ENCODE results near the gene BCL3. TPM values are rescaled to one million over a fixed set of nuclear protein-coding genes. Genes with fewer than 3 reads are reported as not detected.

Gene BCL3
- total RNA-seq, 1 experiment from 2014 or later: 2.2 TPM

GRCh38 chr19:44795398-44795987 is 47.0 kb downstream of the BCL3 start:
- Mint-ChIP-seq H3K36me3 (ENCODE audit: insufficient read depth in 1 of 3, low read depth in 3 of 3) (peaks cover 28 to 73% (median 56%) of the 10 kb centered on the region in 3 experiments), H3K9me3 (no peaks in the 10 kb centered on the region), H3K27me3 (ENCODE audit: low read depth) (no peaks in the 10 kb centered on the region; the same call in 1 of the 2 replicates), H3K27ac (no peak overlapping the region; a peak in 1 of 7 replicates), H3K4me3 (0 out of 5 replicates have a peak overlapping the region, but pooled peaks of 1 of the 2 experiments have one; percentile 41), H3K4me1 (peaks cover 14 to 25% of the 10 kb centered on the region in 2 experiments)
- Histone ChIP-seq H2BK120ac (ENCODE audit: low read depth, low read length, poor library complexity, severe bottlenecking) (no peak overlapping the region), H3K4me2 (ENCODE audit: insufficient read depth, insufficient read length, low read length) (no peak overlapping the region), H2AK5ac (ENCODE audit: insufficient read length, low read length) (no peak overlapping the region), H3K4ac (ENCODE audit: low read depth, low read length) (no peak overlapping the region), H3K4me1 (ENCODE audit: insufficient read depth, low read length) (peaks cover 3% of the 10 kb centered on the region; the same call in 1 of the 2 replicates), H2BK5ac (ENCODE audit: insufficient read length, low read length) (no peak overlapping the region), H3T11ph (ENCODE audit: low read length) (no peak overlapping the region), H2BK12ac (ENCODE audit: insufficient read length, low read depth, low read length) (no peak overlapping the region), H4K8ac (replicated peaks; ENCODE audit: insufficient read length, low read depth, low read length) (no peak overlapping the region), H3K14ac (ENCODE audit: insufficient read depth, low read length) (no peak overlapping the region), H3K79me1 (ENCODE audit: insufficient read depth, low read depth, low read length, poor library complexity, severe bottlenecking) (no peaks in the 10 kb centered on the region), H3K27me3 (ENCODE audit: insufficient read depth, low read length) (no peaks in the 10 kb centered on the region), H2BK15ac (ENCODE audit: low read depth, low read length) (no peak overlapping the region), H3K18ac (ENCODE audit: insufficient read length, low read depth, low read length) (no peak overlapping the region), H4K91ac (ENCODE audit: insufficient read length, low read depth, low read length) (no peak overlapping the region), H3K27ac (ENCODE audit: insufficient read length, low read depth, low read length) (no peak overlapping the region), H3K23ac (ENCODE audit: insufficient read length, low read depth, low read length) (no peak overlapping the region), H3K23me2 (ENCODE audit: insufficient read length, low read depth, low read length, poor library complexity, severe bottlenecking) (no peaks in the 10 kb centered on the region), H4K20me1 (ENCODE audit: control insufficient read depth, insufficient read depth, insufficient read length) (no peaks in the 10 kb centered on the region), H2AFZ (ENCODE audit: low read length) (no peak overlapping the region), H3K9ac (ENCODE audit: extremely low read depth, insufficient read length, low read length) (no peak overlapping the region), H3K9me3 (ENCODE audit: control insufficient read depth, low read depth, low read length) (no peaks in the 10 kb centered on the region), H2BK20ac (ENCODE audit: low read depth, low read length, poor library complexity, severe bottlenecking) (no peak overlapping the region), H3K56ac (ENCODE audit: insufficient read length, low read depth, low read length) (no peak overlapping the region), H3K79me2 (ENCODE audit: insufficient read depth, low read length) (no peaks in the 10 kb centered on the region), H4K5ac (ENCODE audit: insufficient read length, low read depth, low read length) (no peak overlapping the region)
- TF ChIP-seq CTCF (conservative IDR thresholded peaks at IDR 0.05): no peak
- no peak for DNase-seq
- WGBS (ENCODE audit: extremely low coverage, insufficient read length, low lambda C conversion rate): no CpG with 5 or more reads among the region's 13 CpGs

Data from H9 (cell line).